NCI-H1092 treated with DMSO at 0.1 percent for 48 hours (cell line): ENCODE results near the gene ARF3.

Source experiments
- DNase-seq: peaks from one replicate; lab custom pipeline; 2025; lab: John Stamatoyannopoulos, UW

The ARF3 gene

GRCh38 chr12:48966177-48966895 is 9.0 kb upstream of the ARF3 start:
- no peak for DNase-seq

GRCh38 chr12:48965298-48965838 is 8.1 kb upstream of the ARF3 start:
- DNase-seq, result no peak

GRCh38 chr12:48961801-48962200 is 4.5 kb upstream of the ARF3 start:
- no peak for DNase-seq

GRCh38 chr12:48961331-48961730 is 4.0 kb upstream of the ARF3 start:
- DNase-seq, result no peak

GRCh38 chr12:48960834-48961233 is 3.5 kb upstream of the ARF3 start:
- DNase-seq, result no peak

- DNase-seq, result no peak
Observed at GRCh38 chr12:48958049-48958388, 732 bp upstream of the ARF3 start.

GRCh38 chr12:48956279-48957140 is 777 bp downstream of the ARF3 start:
- DNase-seq, result peak; percentile 19

- no peak for DNase-seq
Observed at GRCh38 chr12:48954841-48955501, 2.3 kb downstream of the ARF3 start.

GRCh38 chr12:48954061-48954460 is 3.2 kb downstream of the ARF3 start:
- no peak for DNase-seq

- DNase-seq, result no peak
Observed at GRCh38 chr12:48952691-48953090, 4.6 kb downstream of the ARF3 start.

GRCh38 chr12:48947727-48948126 is 9.6 kb downstream of the ARF3 start:
- DNase-seq, result no peak

- DNase-seq, result no peak
Observed at GRCh38 chr12:48946943-48947342, 10.3 kb downstream of the ARF3 start.

- DNase-seq, result no peak
Observed at GRCh38 chr12:48946205-48946604, 11.1 kb downstream of the ARF3 start.

GRCh38 chr12:48943221-48943620 is 14.1 kb downstream of the ARF3 start:
- no peak for DNase-seq

GRCh38 chr12:48940181-48940580 is 17.1 kb downstream of the ARF3 start:
- DNase-seq, result no peak

- DNase-seq, result no peak
Observed at GRCh38 chr12:48938805-48939204, 18.5 kb downstream of the ARF3 start.

GRCh38 chr12:48937170-48937569 is 20.1 kb downstream of the ARF3 start:
- DNase-seq, result no peak

GRCh38 chr12:48936379-48936979 is 20.8 kb downstream of the ARF3 start:
- peak; percentile 13 for DNase-seq

- DNase-seq, result no peak
Observed at GRCh38 chr12:48934312-48934706, 23.0 kb downstream of the ARF3 start.

GRCh38 chr12:48933664-48934311 is 23.5 kb downstream of the ARF3 start:
- no peak for DNase-seq

GRCh38 chr12:48932878-48933277 is 24.4 kb downstream of the ARF3 start:
- DNase-seq, result no peak

GRCh38 chr12:48930475-48930874 is 26.8 kb downstream of the ARF3 start:
- no peak for DNase-seq
